ENCODE measurements around the gene NUDT15. TPM values are rescaled to one million over a fixed set of nuclear protein-coding genes. Genes with fewer than 3 reads are reported as not detected.

Gene NUDT15
- total RNA-seq, 4 donors from 2014 or later: 3.3 to 10.7 (median 4.8) TPM

DNA sequence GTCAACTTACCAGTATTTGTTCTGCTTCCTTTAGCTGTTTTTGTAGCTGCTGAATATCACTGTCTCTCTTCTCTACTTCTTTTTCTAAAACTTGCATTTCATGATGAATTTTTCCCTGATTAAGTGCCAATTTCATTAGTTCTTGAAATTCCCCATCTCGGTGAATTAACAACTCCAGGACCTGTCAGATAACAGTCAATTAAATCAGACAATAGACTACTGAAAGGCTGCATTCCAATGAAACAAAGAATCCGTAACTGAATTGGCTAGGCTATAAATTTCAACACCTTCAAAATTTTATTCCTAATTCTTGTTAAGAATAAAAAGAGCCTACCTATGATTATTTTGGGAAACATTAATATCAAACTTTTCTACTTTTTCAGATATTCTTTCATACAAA is 48.7 kb downstream of the NUDT15 start:
- TF ChIP-seq POLR2A (IDR thresholded peaks at IDR 0.05) (no peak), EP300 (IDR thresholded peaks at IDR 0.05) (no peak)
- TF ChIP-seq, protein P1, sequence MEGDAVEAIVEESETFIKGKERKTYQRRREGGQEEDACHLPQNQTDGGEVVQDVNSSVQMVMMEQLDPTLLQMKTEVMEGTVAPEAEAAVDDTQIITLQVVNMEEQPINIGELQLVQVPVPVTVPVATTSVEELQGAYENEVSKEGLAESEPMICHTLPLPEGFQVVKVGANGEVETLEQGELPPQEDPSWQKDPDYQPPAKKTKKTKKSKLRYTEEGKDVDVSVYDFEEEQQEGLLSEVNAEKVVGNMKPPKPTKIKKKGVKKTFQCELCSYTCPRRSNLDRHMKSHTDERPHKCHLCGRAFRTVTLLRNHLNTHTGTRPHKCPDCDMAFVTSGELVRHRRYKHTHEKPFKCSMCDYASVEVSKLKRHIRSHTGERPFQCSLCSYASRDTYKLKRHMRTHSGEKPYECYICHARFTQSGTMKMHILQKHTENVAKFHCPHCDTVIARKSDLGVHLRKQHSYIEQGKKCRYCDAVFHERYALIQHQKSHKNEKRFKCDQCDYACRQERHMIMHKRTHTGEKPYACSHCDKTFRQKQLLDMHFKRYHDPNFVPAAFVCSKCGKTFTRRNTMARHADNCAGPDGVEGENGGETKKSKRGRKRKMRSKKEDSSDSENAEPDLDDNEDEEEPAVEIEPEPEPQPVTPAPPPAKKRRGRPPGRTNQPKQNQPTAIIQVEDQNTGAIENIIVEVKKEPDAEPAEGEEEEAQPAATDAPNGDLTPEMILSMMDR (IDR thresholded peaks at IDR 0.05): no peak
- Histone ChIP-seq H3K27ac (no peak overlapping the region), H3K27me3 (no peaks in the 10 kb centered on the region), H3K9me3 (no peaks in the 10 kb centered on the region), H3K36me3 (peaks cover 3 to 53% (median 6%) of the 10 kb centered on the region in 3 donors), H3K4me1 (peaks cover 0 to 32% (median under 1%) of the 10 kb centered on the region in 4 donors), H3K4me3 (no peak overlapping the region)
- WGBS, 2 donors: 52 to 63% methylated on average over 2 of the region's 2 CpGs
- DNase-seq (ENCODE audit: low spot score in 2 of 2): no peak

DNA sequence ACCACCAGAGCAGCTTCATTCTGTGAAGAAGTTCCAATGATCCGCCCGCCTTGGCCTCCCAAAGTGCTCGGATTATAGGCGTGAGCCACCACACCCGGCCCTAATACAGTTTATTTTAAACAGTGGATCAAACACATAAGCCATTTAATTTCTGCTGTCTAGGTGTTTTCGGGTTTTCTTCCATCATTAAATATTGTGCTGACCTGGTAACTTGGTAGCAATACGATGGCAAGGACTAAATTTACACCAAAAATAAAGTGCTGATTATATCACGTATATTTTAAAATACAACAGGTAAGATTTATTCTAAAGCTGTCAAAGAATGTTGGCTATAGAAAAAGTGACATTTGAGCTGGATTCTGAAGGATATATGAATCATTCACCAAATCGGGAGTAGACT is 56.1 kb downstream of the NUDT15 start:
- no peak for DNase-seq (ENCODE audit: low spot score in 2 of 2)
- Histone ChIP-seq H3K9me3 (no peaks in the 10 kb centered on the region), H3K4me3 (peak overlapping the region in 2 of 4 donors; percentile 92 to 93), H3K36me3 (no peaks in the 10 kb centered on the region), H3K27me3 (no peaks in the 10 kb centered on the region), H3K4me1 (peaks cover 0 to 58% (median 16%) of the 10 kb centered on the region in 4 donors), H3K27ac (no peak overlapping the region)
- 80 to 81% methylated on average over 9 of the region's 9 CpGs for WGBS, 2 donors
- TF ChIP-seq, protein P1 (IDR thresholded peaks at IDR 0.05): no peak
- no peak for TF ChIP-seq POLR2A (IDR thresholded peaks at IDR 0.05)
- TF ChIP-seq EP300 (IDR thresholded peaks at IDR 0.05): no peak

DNA sequence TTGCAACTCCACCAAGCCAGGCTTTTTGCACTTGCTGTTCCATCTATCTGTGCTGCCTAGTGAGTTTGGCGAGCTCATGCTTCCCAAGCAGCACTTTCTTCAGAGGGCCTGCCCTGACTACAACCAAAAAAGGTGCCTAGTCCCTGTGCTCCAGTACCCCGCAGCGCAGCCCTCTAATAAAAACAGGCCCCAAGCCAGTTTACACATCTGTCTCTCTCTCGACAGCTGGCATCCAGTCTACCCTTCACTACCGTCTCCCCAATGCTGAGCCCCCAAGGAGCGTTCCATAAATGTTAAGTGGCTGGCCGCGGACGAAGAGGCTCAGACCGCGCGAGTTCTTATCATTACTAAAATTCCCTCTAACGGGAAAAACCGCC is 56.9 kb downstream of the NUDT15 start:
- H3K4me1 ChIP-seq: peaks cover 0 to 50% (median 16%) of the 10 kb centered on the region in 4 donors
- no peaks in the 10 kb centered on the region for H3K36me3 ChIP-seq
- H3K4me3 ChIP-seq: peak overlapping the region; percentile 92 to 100 (median 96)
- no peaks in the 10 kb centered on the region for H3K27me3 ChIP-seq
- no peak for DNase-seq (ENCODE audit: low spot score in 2 of 2)
- H3K9me3 ChIP-seq: no peaks in the 10 kb centered on the region
- WGBS, 2 donors: 0 to 2% methylated on average over 14 of the region's 14 CpGs
- TF ChIP-seq, protein P1 (IDR thresholded peaks at IDR 0.05): no peak
- no peak for TF ChIP-seq POLR2A (IDR thresholded peaks at IDR 0.05)
- no peak for TF ChIP-seq EP300 (IDR thresholded peaks at IDR 0.05)
- peak overlapping the region; percentile 88 to 93 (median 91) for H3K27ac ChIP-seq

DNA sequence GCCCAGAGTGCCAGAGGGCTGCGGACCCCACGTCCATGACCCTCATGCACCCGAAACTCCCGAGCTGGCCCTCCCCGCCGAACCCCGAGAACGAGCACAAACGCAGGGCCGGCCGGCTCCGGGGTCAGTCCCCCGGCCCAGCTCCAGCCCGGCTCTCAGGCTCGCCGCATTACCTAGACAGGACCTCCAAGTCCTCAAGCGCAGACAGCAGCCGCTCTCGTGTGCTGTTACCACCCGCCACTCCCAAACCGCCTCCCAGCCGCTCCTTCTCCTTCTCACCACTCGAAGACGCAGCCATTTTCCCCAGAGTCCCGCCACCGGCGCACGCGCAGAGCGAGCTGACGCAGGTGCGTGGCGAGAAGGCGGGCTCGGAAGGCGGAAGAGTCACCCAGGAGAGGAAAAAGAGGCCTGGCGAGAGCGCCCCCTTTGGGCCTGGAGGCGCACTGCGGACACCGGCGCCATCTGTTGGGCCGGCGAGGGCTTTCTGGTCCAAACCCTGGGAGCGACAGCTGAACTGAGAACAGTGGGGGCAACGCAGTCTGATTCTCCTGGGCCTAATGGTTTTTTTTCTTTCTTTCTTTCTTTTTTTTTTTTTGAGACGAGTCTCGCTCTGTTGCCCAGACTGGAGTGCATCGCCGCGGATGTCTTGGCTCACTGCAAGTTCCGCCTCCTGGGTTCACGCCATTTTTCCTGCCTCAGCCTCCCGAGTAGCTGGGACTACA is 57.4 kb downstream of the NUDT15 start, which contains the start of gene MED4:
TSS of gene MED4 (minus strand) at position 324 of the 722 bp plus-strand sequence. CDS start at position 298, 26 bp downstream.
- WGBS, 2 donors: 10 to 14% methylated on average over 38 to 54 of the region's 54 CpGs
- H3K36me3 ChIP-seq: no peaks in the 10 kb centered on the region
- H3K27me3 ChIP-seq: no peaks in the 10 kb centered on the region
- no peaks in the 10 kb centered on the region for H3K9me3 ChIP-seq
- peaks cover 0 to 44% (median 16%) of the 10 kb centered on the region in 4 donors for H3K4me1 ChIP-seq
- peak within 1 kb of the TSS; percentile 88 to 93 (median 91) for H3K27ac ChIP-seq
- TF ChIP-seq POLR2A (IDR thresholded peaks at IDR 0.05) (peak; percentile 71 to 89), EP300 (IDR thresholded peaks at IDR 0.05) (peak; percentile 95 to 99)
- TF ChIP-seq, protein P1 (IDR thresholded peaks at IDR 0.05): peak; percentile 98 to 100 (median 99)
- DNase-seq (ENCODE audit: low spot score in 2 of 2): peak; percentile 94 to 96
- peak within 1 kb of the TSS; percentile 92 to 100 (median 96) for H3K4me3 ChIP-seq

DNA sequence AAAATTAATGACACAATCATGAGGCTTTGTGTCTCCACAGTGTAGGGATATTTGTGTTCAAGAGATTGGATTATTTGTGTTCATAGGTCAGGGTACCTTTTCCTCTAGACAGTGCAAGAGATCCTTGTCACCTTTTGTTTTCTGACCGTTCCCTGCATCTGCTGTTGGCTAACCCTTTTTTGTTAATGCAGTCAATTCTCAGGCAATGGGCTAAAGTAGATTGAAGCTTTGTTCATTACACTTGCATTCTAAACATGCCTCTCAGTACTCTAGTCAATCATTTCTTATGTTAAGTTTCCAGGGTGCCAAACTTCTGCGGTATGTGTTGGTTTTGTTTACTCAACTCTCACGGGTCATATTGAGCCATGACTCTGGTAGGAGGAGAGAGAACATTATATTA is 59.1 kb downstream of the NUDT15 start:
- no peak for DNase-seq (ENCODE audit: low spot score in 2 of 2)
- H3K4me3 ChIP-seq: no peak overlapping the region
- H3K4me1 ChIP-seq: peaks cover 0 to 27% (median 13%) of the 10 kb centered on the region in 4 donors
- no peaks in the 10 kb centered on the region for H3K9me3 ChIP-seq
- TF ChIP-seq, protein P1 (IDR thresholded peaks at IDR 0.05): no peak
- TF ChIP-seq POLR2A (IDR thresholded peaks at IDR 0.05): no peak
- no peak for TF ChIP-seq EP300 (IDR thresholded peaks at IDR 0.05)
- H3K36me3 ChIP-seq: no peaks in the 10 kb centered on the region
- WGBS, 2 donors: 52 to 53% methylated on average over 3 of the region's 3 CpGs
- H3K27me3 ChIP-seq: no peaks in the 10 kb centered on the region
- H3K27ac ChIP-seq: no peak overlapping the region

Data from tibial nerve (tissue), 4 donors.